IMR-90 (cell line): ENCODE data around the gene SETD2. TPM values are rescaled to one million over a fixed set of nuclear protein-coding genes. Genes with fewer than 3 reads are reported as not detected.

Experiments used
- ATAC-seq: fragments of 200-7000 bp; cut with Tn5 transposase; 2 replicates; pipeline ENCODE4 v1.9.1; 2020; ENCODE audit warnings: low read depth, mild to moderate bottlenecking, moderate library complexity
- BruUV-seq: library from RNA; stranded (reverse); fragments of 400-500 nt; replicated peaks from 2 replicates; lab custom pipeline; 2021; lab: Mats Ljungman, UMichigan
- CTCF ChIA-PET: fragments of 300-600 bp; formaldehyde crosslinking; extraction: SDS; loops from one replicate; lab custom pipeline; 2021; ENCODE audit warnings: antibody characterized with exemption; lab: Yijun Ruan, JAX
- POLR2A ChIA-PET: fragments of 300-600 bp; sonication (Branson Sonifier 250); formaldehyde crosslinking; loops from one replicate; lab custom pipeline; 2022; ENCODE audit warnings: antibody characterized with exemption; ENCODE audit not compliant: unreplicated experiment; lab: Charles Lee
- DNase-seq: peaks from one replicate; pipeline ENCODE4 v3.0.0; 2013
- H2AFZ ChIP-seq: replicated peaks from 2 replicates; pipeline ENCODE3; 2013; ENCODE audit warnings: low read length, mild to moderate bottlenecking; ENCODE audit not compliant: poor library complexity
- H2AK5ac ChIP-seq: 2 replicates; pipeline ENCODE4 v1.6.1; 2013; ENCODE audit warnings: low read depth, low read length, inconsistent platforms
- H2AK9ac ChIP-seq: replicated peaks from 2 replicates; pipeline ENCODE3; 2013; ENCODE audit warnings: mild to moderate bottlenecking, low read depth, low read length, moderate library complexity; ENCODE audit not compliant: poor library complexity
- H2BK120ac ChIP-seq: 2 replicates; pipeline ENCODE4 v1.6.1; 2013; ENCODE audit warnings: low read depth, low read length, inconsistent platforms
- H2BK15ac ChIP-seq: 3 replicates; pipeline ENCODE4 v1.6.1; 2013; ENCODE audit warnings: low read depth, low read length, inconsistent platforms
- H2BK20ac ChIP-seq: 2 replicates; pipeline ENCODE4 v1.6.1; 2013; ENCODE audit warnings: low read depth, mild to moderate bottlenecking, inconsistent platforms, low read length, moderate library complexity
- H2BK5ac ChIP-seq: 2 replicates; pipeline ENCODE4 v1.6.1; 2013; ENCODE audit warnings: mild to moderate bottlenecking, low read depth, low read length, inconsistent platforms; ENCODE audit not compliant: poor library complexity, severe bottlenecking
- H3K14ac ChIP-seq: replicated peaks from 2 replicates; pipeline ENCODE4 v1.6.1; 2013; ENCODE audit warnings: low read depth, low read length, inconsistent platforms
- H3K18ac ChIP-seq: 2 replicates; pipeline ENCODE4 v1.6.1; 2013; ENCODE audit warnings: low read depth, low read length, control low read depth
- H3K23ac ChIP-seq: 2 replicates; pipeline ENCODE4 v1.6.1; 2013; ENCODE audit warnings: low read depth, low read length, inconsistent platforms
- H3K27ac ChIP-seq: 2 replicates; pipeline ENCODE4 v1.5.1; 2013; ENCODE audit warnings: mild to moderate bottlenecking, control low read depth, low read length; ENCODE audit not compliant: insufficient read depth
- H3K27me3 ChIP-seq: 2 replicates; pipeline ENCODE4 v1.6.1; 2013; ENCODE audit warnings: low read length; ENCODE audit not compliant: control insufficient read depth, insufficient read depth
- H3K36me3 ChIP-seq: 2 replicates; pipeline ENCODE4 v1.6.1; 2013; ENCODE audit warnings: low read length, mixed read lengths; ENCODE audit not compliant: control insufficient read depth, insufficient read depth
- H3K4ac ChIP-seq: 2 replicates; pipeline ENCODE4 v1.6.1; 2013; ENCODE audit warnings: low read depth, low read length, inconsistent platforms
- H3K4me1 ChIP-seq: 2 replicates; pipeline ENCODE4 v1.6.1; 2013; ENCODE audit warnings: low read length, mixed read lengths; ENCODE audit not compliant: control insufficient read depth, insufficient read depth
- H3K4me2 ChIP-seq: 2 replicates; pipeline ENCODE4 v1.6.1; 2013; ENCODE audit warnings: low read depth, mild to moderate bottlenecking, control low read depth, low read length, moderate library complexity
- H3K4me3 ChIP-seq: 2 replicates; pipeline ENCODE4 v1.5.1; 2013; ENCODE audit warnings: low read depth, mild to moderate bottlenecking, control low read depth, low read length, moderate library complexity; ENCODE audit not compliant: insufficient read depth
- H3K56ac ChIP-seq: 2 replicates; pipeline ENCODE4 v1.6.1; 2013; ENCODE audit warnings: low read length, inconsistent platforms; ENCODE audit not compliant: insufficient read depth; ENCODE audit errors: extremely low read depth
- H3K79me1 ChIP-seq, 2 experiments: 2 replicates each; pipeline ENCODE4 v1.6.1; 2013; ENCODE audit warnings: low read length in 2 of 2, inconsistent platforms in 1 of 2, low read depth in 1 of 2
- H3K9ac ChIP-seq: 2 replicates; pipeline ENCODE4 v1.6.1; 2013; ENCODE audit warnings: low read depth, low read length, control low read depth
- H3K9me1 ChIP-seq: 2 replicates; pipeline ENCODE4 v1.6.1; 2013; ENCODE audit warnings: low read length, inconsistent platforms; ENCODE audit not compliant: insufficient read depth
- H3K9me3 ChIP-seq: 2 replicates; pipeline ENCODE4 v1.6.1; 2013; ENCODE audit warnings: low read length; ENCODE audit not compliant: control insufficient read depth, insufficient read depth
- H4K20me1 ChIP-seq: 2 replicates; pipeline ENCODE4 v1.6.1; 2013; ENCODE audit warnings: low read length, inconsistent platforms; ENCODE audit not compliant: insufficient read depth
- H4K5ac ChIP-seq: 2 replicates; pipeline ENCODE4 v1.6.1; 2013; ENCODE audit warnings: mild to moderate bottlenecking, low read depth, low read length, control low read depth
- H4K8ac ChIP-seq, 2 experiments: 2 replicates each; pipeline ENCODE4 v1.6.1; 2013; ENCODE audit warnings: low read depth in 2 of 2, low read length in 2 of 2, control low read depth in 1 of 2, inconsistent platforms in 1 of 2
- H4K91ac ChIP-seq: 2 replicates; pipeline ENCODE4 v1.6.1; 2013; ENCODE audit warnings: low read depth, low read length, inconsistent platforms; ENCODE audit not compliant: insufficient read depth
- BHLHE40 ChIP-seq: fragments of 150-350 bp; IDR thresholded peaks from 2 replicates; pipeline ENCODE4 v1.6.1; 2016; ENCODE audit warnings: mild to moderate bottlenecking, low read depth, low read length
- ELK1 ChIP-seq: fragments of 150-350 bp; IDR thresholded peaks from 2 replicates; pipeline ENCODE4 v1.6.1; 2016; ENCODE audit warnings: low read depth, mild to moderate bottlenecking, low read length, moderate library complexity, borderline replicate concordance
- MAZ ChIP-seq: IDR thresholded peaks from 2 replicates; pipeline ENCODE4 v1.6.1; 2012; ENCODE audit warnings: low read depth, mild to moderate bottlenecking, low read length, improper control_type of control experiment, moderate library complexity, borderline replicate concordance
- NFE2L2 ChIP-seq: fragments of 150-350 bp; IDR thresholded peaks from 2 replicates; pipeline ENCODE4 v1.6.1; 2016; ENCODE audit warnings: low read depth, mild to moderate bottlenecking, low read length
- POLR2A ChIP-seq: IDR thresholded peaks from 2 replicates; pipeline ENCODE4 v1.6.1; 2012; ENCODE audit warnings: mild to moderate bottlenecking, low read depth, low read length
- RAD21 ChIP-seq: IDR thresholded peaks from 2 replicates; pipeline ENCODE4 v1.6.1; 2012; ENCODE audit warnings: low read length, improper control_type of control experiment
- WGBS, 2 experiments: methylation state at CpG; one replicate each; pipeline versions ENCODE4 v1.1.5 to v1.1.7; 2013; ENCODE audit warnings: missing lambda C conversion rate in 2 of 2; ENCODE audit not compliant: insufficient read length in 1 of 2; ENCODE audit errors: extremely low coverage in 2 of 2; 5-methylcytosine and 5-hydroxymethylcytosine counted together
- dilution Hi-C: fragments of 300-500 bp; cut with HindIII; formaldehyde crosslinking; loops from one replicate; pipeline ENCODE4 v1.14.3; 2018; ENCODE audit warnings: low sequenced_read_pairs; ENCODE audit not compliant: unreplicated experiment
- in situ Hi-C: fragments of 300-500 bp; cut with MboI; formaldehyde crosslinking; loops from 3 replicates; pipeline ENCODE4 v1.14.3; 2019; ENCODE audit warnings: low sequenced_read_pairs, inconsistent platforms, mixed read lengths
- intact Hi-C: fragments of 100-400 bp; cut with micrococcal nuclease; formaldehyde crosslinking; loops from 2 replicates; pipeline ENCODE4 v1.10.0; 2022
- polyA plus RNA-seq, 3 experiments: library from polyadenylated mRNA; depleted of rRNA; stranded (reverse); fragments of >200 nt; gene quantifications; 2 replicates each; pipeline ENCODE4 v1.2.3, GENCODE V29; 2012; ENCODE audit warnings: low replicate concordance in 1 of 3
- total RNA-seq: library from RNA; depleted of rRNA; stranded (reverse); fragments of >200 nt; gene quantifications from 2 replicates; pipeline ENCODE4 v1.2.3, GENCODE V29; 2012

Gene SETD2
- total and polyA plus RNA-seq, 2 of the 4 experiments (the other 2 are of a cell fraction): 18.3 to 20.1 TPM

GRCh38 chr3:47134311-47134710 lies 29.6 kb downstream of the SETD2 start:
- BruUV-seq: no TSS peak

More at GRCh38 chr3:47134311-47134710, 29.6 kb downstream of the SETD2 start:
- dilution Hi-C loops (no loop called here), intact Hi-C loops (no loop called here), in situ Hi-C loops (no loop called here)
- no peak overlapping the region for H3K23ac ChIP-seq
- no peak overlapping the region for H4K91ac ChIP-seq
- H2BK15ac ChIP-seq: no peak overlapping the region
- no peak overlapping the region for H2BK5ac ChIP-seq
- H4K5ac ChIP-seq: no peak overlapping the region
- H3K56ac ChIP-seq: no peak overlapping the region
- no peak overlapping the region for H2BK20ac ChIP-seq
- H4K8ac ChIP-seq: no peak overlapping the region
- no peak overlapping the region for H3K9ac ChIP-seq
- ATAC-seq (no peak), DNase-seq (no peak)
- H3K27me3 ChIP-seq: no peaks in the 10 kb centered on the region
- H3K18ac ChIP-seq: no peak overlapping the region
- H3K9me1 ChIP-seq: peaks cover 7% of the 10 kb centered on the region; the same call in 1 of the 2 replicates
- no peak overlapping the region for H2AFZ ChIP-seq
- H3K4me2 ChIP-seq: no peak overlapping the region
- ChIA-PET CTCF (no interaction called here), POLR2A (interaction anchor here (0.5 kb wide), 1 partner anchor 157 kb away, joined by 3 read pairs; no protein-coding TSS in a partner anchor)
- H3K79me1 ChIP-seq: peaks cover 8 to 69% of the 10 kb centered on the region in 2 experiments; a peak in 2 of 4 replicates
- H2AK5ac ChIP-seq: no peak overlapping the region
- no peak overlapping the region for H3K27ac ChIP-seq
- H3K4ac ChIP-seq: no peak overlapping the region
- no peak overlapping the region for H3K14ac ChIP-seq
- no peak overlapping the region for H3K4me3 ChIP-seq
- no peaks in the 10 kb centered on the region for H3K4me1 ChIP-seq
- peaks cover 78% of the 10 kb centered on the region for H4K20me1 ChIP-seq
- H2BK120ac ChIP-seq: no peak overlapping the region
- WGBS, 2 experiments: 86% methylated on average over 1 of the region's 3 CpGs; no CpG with 5 or more reads in 1 of the 2 experiments
- H3K9me3 ChIP-seq: no peaks in the 10 kb centered on the region
- H2AK9ac ChIP-seq: no peak overlapping the region
- no peaks in the 10 kb centered on the region for H3K36me3 ChIP-seq
- TF ChIP-seq RAD21 (no peak), ELK1 (no peak), BHLHE40 (no peak), POLR2A (no peak), MAZ (no peak), NFE2L2 (no peak)
